Measurements from ENCODE around the gene IER3.

GRCh38 chr6:30757261-30757904, 13.0 kb upstream of the IER3 start:
- no peak for TF ChIP-seq KDM1A (IDR thresholded peaks at IDR 0.05; ENCODE audit: borderline replicate concordance, low read length)
- TF ChIP-seq ZNF274 (IDR thresholded peaks at IDR 0.05; ENCODE audit: borderline replicate concordance, extremely low read depth, low read length): no peak
- no peak for TF ChIP-seq ATF3 (IDR thresholded peaks at IDR 0.05; ENCODE audit: insufficient read depth, low read depth, low read length)
- no peak for TF ChIP-seq CTCF (IDR thresholded peaks at IDR 0.05; ENCODE audit: control extremely low read depth in 1 of 3, insufficient read depth in 1 of 3, low read depth in 1 of 3, low read length in 3 of 3)
- TF ChIP-seq E2F6 (IDR thresholded peaks at IDR 0.05): no peak
- TF ChIP-seq JUND (IDR thresholded peaks at IDR 0.05; ENCODE audit: low read length): no peak
- TF ChIP-seq POLR2A (IDR thresholded peaks at IDR 0.05; ENCODE audit: control extremely low read depth in 1 of 2, low read depth in 2 of 2, low read length in 2 of 2): no peak
- TF ChIP-seq NANOG (IDR thresholded peaks at IDR 0.05; ENCODE audit: insufficient read depth, low read depth, low read length, poor library complexity, severe bottlenecking): no peak
- no peak for TF ChIP-seq MAX (IDR thresholded peaks at IDR 0.05)
- TF ChIP-seq TAF7 (optimal IDR thresholded peaks at IDR 0.05; ENCODE audit: borderline replicate concordance, low read depth, low read length): no peak
- no peak for TF ChIP-seq RNF2 (IDR thresholded peaks at IDR 0.05; ENCODE audit: borderline replicate concordance, low read depth, low read length, missing control alignments, poor library complexity, severe bottlenecking)
